Measurements from ENCODE around the gene AR.

AR gene

DNA sequence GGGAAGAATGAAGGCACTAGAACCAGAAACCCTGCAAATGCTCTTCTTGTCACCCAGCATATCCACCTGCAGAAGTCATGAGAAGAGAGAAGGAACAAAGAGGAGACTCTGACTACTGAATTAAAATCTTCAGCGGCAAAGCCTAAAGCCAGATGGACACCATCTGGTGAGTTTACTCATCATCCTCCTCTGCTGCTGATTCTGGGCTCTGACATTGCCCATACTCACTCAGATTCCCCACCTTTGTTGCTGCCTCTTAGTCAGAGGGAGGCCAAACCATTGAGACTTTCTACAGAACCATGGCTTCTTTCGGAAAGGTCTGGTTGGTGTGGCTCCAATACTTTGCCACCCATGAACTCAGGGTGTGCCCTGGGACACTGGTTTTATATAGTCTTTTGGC lies 181.7 kb downstream of the AR start:
- TF ChIP-seq EGR1 (IDR thresholded peaks at IDR 0.05), result no peak
- no peak for TF ChIP-seq ZBTB7A (IDR thresholded peaks at IDR 0.05; ENCODE audit: low read depth)
- no peak for TF ChIP-seq YY1 (IDR thresholded peaks at IDR 0.05; ENCODE audit: low read depth)
- no peak for TF ChIP-seq CEBPB (IDR thresholded peaks at IDR 0.05)
- no peak for TF ChIP-seq EP300 (IDR thresholded peaks at IDR 0.05; ENCODE audit: borderline replicate concordance)
- no peak for TF ChIP-seq CREB1 (IDR thresholded peaks at IDR 0.05; ENCODE audit: low read depth)
- TF ChIP-seq TAF1 (IDR thresholded peaks at IDR 0.05; ENCODE audit: low read depth), result no peak
- TF ChIP-seq, protein P1, sequence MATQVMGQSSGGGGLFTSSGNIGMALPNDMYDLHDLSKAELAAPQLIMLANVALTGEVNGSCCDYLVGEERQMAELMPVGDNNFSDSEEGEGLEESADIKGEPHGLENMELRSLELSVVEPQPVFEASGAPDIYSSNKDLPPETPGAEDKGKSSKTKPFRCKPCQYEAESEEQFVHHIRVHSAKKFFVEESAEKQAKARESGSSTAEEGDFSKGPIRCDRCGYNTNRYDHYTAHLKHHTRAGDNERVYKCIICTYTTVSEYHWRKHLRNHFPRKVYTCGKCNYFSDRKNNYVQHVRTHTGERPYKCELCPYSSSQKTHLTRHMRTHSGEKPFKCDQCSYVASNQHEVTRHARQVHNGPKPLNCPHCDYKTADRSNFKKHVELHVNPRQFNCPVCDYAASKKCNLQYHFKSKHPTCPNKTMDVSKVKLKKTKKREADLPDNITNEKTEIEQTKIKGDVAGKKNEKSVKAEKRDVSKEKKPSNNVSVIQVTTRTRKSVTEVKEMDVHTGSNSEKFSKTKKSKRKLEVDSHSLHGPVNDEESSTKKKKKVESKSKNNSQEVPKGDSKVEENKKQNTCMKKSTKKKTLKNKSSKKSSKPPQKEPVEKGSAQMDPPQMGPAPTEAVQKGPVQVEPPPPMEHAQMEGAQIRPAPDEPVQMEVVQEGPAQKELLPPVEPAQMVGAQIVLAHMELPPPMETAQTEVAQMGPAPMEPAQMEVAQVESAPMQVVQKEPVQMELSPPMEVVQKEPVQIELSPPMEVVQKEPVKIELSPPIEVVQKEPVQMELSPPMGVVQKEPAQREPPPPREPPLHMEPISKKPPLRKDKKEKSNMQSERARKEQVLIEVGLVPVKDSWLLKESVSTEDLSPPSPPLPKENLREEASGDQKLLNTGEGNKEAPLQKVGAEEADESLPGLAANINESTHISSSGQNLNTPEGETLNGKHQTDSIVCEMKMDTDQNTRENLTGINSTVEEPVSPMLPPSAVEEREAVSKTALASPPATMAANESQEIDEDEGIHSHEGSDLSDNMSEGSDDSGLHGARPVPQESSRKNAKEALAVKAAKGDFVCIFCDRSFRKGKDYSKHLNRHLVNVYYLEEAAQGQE (IDR thresholded peaks at IDR 0.05; ENCODE audit: low read depth), result no peak
- no peak for TF ChIP-seq USF1 (IDR thresholded peaks at IDR 0.05)
- no peak for TF ChIP-seq RAD21 (IDR thresholded peaks at IDR 0.05; ENCODE audit: low read depth)
- no peak for TF ChIP-seq NFIC (IDR thresholded peaks at IDR 0.05)
- TF ChIP-seq TEAD4 (IDR thresholded peaks at IDR 0.05), result no peak
- no peak for TF ChIP-seq FOXM1 (IDR thresholded peaks at IDR 0.05; ENCODE audit: borderline replicate concordance, low read depth)
- TF ChIP-seq, protein P2, sequence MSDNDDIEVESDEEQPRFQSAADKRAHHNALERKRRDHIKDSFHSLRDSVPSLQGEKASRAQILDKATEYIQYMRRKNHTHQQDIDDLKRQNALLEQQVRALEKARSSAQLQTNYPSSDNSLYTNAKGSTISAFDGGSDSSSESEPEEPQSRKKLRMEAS (IDR thresholded peaks at IDR 0.05), result no peak
- TF ChIP-seq TCF12 (IDR thresholded peaks at IDR 0.05; ENCODE audit: low read depth), result no peak

DNA sequence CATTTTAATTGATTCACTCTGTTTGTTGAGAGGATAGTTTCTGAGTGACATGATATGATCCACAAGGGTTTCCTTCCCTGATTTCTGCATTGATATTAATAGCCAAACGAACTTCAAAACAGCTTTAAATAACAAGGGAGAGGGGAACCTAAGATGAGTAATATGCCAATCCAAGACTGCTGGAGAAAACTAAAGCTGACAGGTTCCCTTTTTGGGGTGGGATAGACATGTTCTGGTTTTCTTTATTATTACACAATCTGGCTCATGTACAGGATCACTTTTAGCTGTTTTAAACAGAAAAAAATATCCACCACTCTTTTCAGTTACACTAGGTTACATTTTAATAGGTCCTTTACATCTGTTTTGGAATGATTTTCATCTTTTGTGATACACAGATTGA lies 182.2 kb downstream of the AR start:
- TF ChIP-seq, protein P2 (IDR thresholded peaks at IDR 0.05), result no peak
- no peak for TF ChIP-seq YY1 (IDR thresholded peaks at IDR 0.05; ENCODE audit: low read depth)
- TF ChIP-seq CEBPB (IDR thresholded peaks at IDR 0.05), result no peak
- no peak for TF ChIP-seq ZBTB7A (IDR thresholded peaks at IDR 0.05; ENCODE audit: low read depth)
- TF ChIP-seq, protein P1 (IDR thresholded peaks at IDR 0.05; ENCODE audit: low read depth), result no peak
- no peak for TF ChIP-seq RAD21 (IDR thresholded peaks at IDR 0.05; ENCODE audit: low read depth)
- no peak for TF ChIP-seq USF1 (IDR thresholded peaks at IDR 0.05)
- no peak for TF ChIP-seq FOXM1 (IDR thresholded peaks at IDR 0.05; ENCODE audit: borderline replicate concordance, low read depth)

DNA sequence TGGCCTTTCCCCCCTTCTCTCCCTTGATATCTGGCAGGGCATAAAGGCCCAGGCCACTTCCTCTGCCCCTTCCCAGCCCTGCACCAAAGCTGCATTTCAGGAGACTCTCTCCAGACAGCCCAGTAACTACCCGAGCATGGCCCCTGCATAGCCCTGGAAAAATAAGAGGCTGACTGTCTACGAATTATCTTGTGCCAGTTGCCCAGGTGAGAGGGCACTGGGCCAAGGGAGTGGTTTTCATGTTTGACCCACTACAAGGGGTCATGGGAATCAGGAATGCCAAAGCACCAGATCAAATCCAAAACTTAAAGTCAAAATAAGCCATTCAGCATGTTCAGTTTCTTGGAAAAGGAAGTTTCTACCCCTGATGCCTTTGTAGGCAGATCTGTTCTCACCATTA lies 183.8 kb downstream of the AR start:
- TF ChIP-seq FOXM1 (IDR thresholded peaks at IDR 0.05; ENCODE audit: borderline replicate concordance, low read depth), result no peak
- TF ChIP-seq, protein P1 (IDR thresholded peaks at IDR 0.05; ENCODE audit: low read depth), result no peak

DNA sequence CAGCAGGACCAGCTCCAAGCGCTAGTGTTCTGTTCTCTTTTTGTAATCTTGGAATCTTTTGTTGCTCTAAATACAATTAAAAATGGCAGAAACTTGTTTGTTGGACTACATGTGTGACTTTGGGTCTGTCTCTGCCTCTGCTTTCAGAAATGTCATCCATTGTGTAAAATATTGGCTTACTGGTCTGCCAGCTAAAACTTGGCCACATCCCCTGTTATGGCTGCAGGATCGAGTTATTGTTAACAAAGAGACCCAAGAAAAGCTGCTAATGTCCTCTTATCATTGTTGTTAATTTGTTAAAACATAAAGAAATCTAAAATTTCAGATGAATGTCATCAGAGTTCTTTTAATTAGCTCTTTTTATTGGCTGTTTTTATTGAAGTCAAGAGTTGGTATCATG lies 186.5 kb downstream of the AR start:
- no peak for TF ChIP-seq FOXM1 (IDR thresholded peaks at IDR 0.05; ENCODE audit: borderline replicate concordance, low read depth)
- no peak for TF ChIP-seq EP300 (IDR thresholded peaks at IDR 0.05; ENCODE audit: borderline replicate concordance)
- TF ChIP-seq USF1 (IDR thresholded peaks at IDR 0.05), result no peak
- no peak for TF ChIP-seq YY1 (IDR thresholded peaks at IDR 0.05; ENCODE audit: low read depth)
- TF ChIP-seq RAD21 (IDR thresholded peaks at IDR 0.05; ENCODE audit: low read depth), result no peak
- TF ChIP-seq TCF12 (IDR thresholded peaks at IDR 0.05; ENCODE audit: low read depth), result no peak
- no peak for TF ChIP-seq NFIC (IDR thresholded peaks at IDR 0.05)
- no peak for TF ChIP-seq CEBPB (IDR thresholded peaks at IDR 0.05)
- no peak for TF ChIP-seq TEAD4 (IDR thresholded peaks at IDR 0.05)
- TF ChIP-seq TAF1 (IDR thresholded peaks at IDR 0.05; ENCODE audit: low read depth), result no peak
- TF ChIP-seq ZBTB7A (IDR thresholded peaks at IDR 0.05; ENCODE audit: low read depth), result no peak
- no peak for TF ChIP-seq EGR1 (IDR thresholded peaks at IDR 0.05)
- TF ChIP-seq, protein P2 (IDR thresholded peaks at IDR 0.05), result no peak
- TF ChIP-seq, protein P1 (IDR thresholded peaks at IDR 0.05; ENCODE audit: low read depth), result no peak
- TF ChIP-seq CREB1 (IDR thresholded peaks at IDR 0.05; ENCODE audit: low read depth), result no peak
